SK-N-SH (cell line): ENCODE data around the gene PKP2. TPM values are rescaled to one million over a fixed set of nuclear protein-coding genes. Genes with fewer than 3 reads are reported as not detected.

Experiments used
- CTCF ChIA-PET: fragments of 300-600, 350-600 bp; formaldehyde crosslinking; extraction: SDS; loops from one replicate; lab custom pipeline; 2021; lab: Yijun Ruan, JAX
- POLR2A ChIA-PET: fragments of 350-600 bp; sonication (Branson Sonifier 250); formaldehyde crosslinking; extraction: SDS; loops from one replicate; lab custom pipeline; 2020; ENCODE audit warnings: antibody characterized with exemption, inconsistent platforms; lab: Yijun Ruan, JAX
- DNase-seq: peaks from one replicate; pipeline ENCODE4 v3.0.0; 2012
- H2AFZ ChIP-seq: fragments of 200-600 bp; sonication (generic); 2 replicates; pipeline ENCODE4 v1.8.1; 2016; ENCODE audit warnings: antibody characterized with exemption, mild to moderate bottlenecking, low read depth
- H3F3A ChIP-seq: fragments of 200-600 bp; sonication (generic); replicated peaks from 2 replicates; pipeline ENCODE3; 2016; ENCODE audit warnings: antibody characterized with exemption, mild to moderate bottlenecking; ENCODE audit not compliant: insufficient read depth
- H3K27ac ChIP-seq, 2 experiments: fragments of 200-500 bp in 1 of 2; fragments of 200-600 bp in 1 of 2; sonication (Bioruptor generic) in 1 of 2; sonication (generic), shearing (Covaris generic) in 1 of 2; 2 replicates each; pipeline versions ENCODE4 v1.5.1 to v1.6.1; 2014 to 2016; ENCODE audit warnings: low read depth in 2 of 2, inconsistent platforms in 1 of 2, low read length in 1 of 2, mild to moderate bottlenecking in 1 of 2, mixed read lengths in 1 of 2
- H3K27me3 ChIP-seq: fragments of 200-600 bp; sonication (generic), shearing (Covaris generic); 2 replicates; pipeline ENCODE4 v1.6.1; 2016; ENCODE audit warnings: mixed run types; ENCODE audit not compliant: insufficient read depth
- H3K36me3 ChIP-seq, 2 experiments: fragments of 200-500 bp in 1 of 2; fragments of 200-600 bp in 1 of 2; sonication (Bioruptor generic) in 1 of 2; sonication (generic) in 1 of 2; replicated peaks in 1 of 2; 2 replicates each; pipeline versions ENCODE3 to v1.5.1; 2014 to 2016; ENCODE audit warnings: low read length in 1 of 2, mild to moderate bottlenecking in 1 of 2; ENCODE audit not compliant: insufficient read depth in 2 of 2, control insufficient read depth in 1 of 2
- H3K4me1 ChIP-seq, 2 experiments: fragments of 200-500 bp in 1 of 2; fragments of 200-600 bp in 1 of 2; sonication (Bioruptor generic) in 1 of 2; sonication (generic), shearing (Covaris generic) in 1 of 2; 2 replicates each; pipeline versions ENCODE4 v1.5.1 to v1.6.1; 2014 to 2016; ENCODE audit warnings: low read depth in 1 of 2, low read length in 1 of 2, mixed run types in 1 of 2; ENCODE audit not compliant: insufficient read depth in 2 of 2, control insufficient read depth in 1 of 2
- H3K4me2 ChIP-seq: fragments of 200-600 bp; sonication (generic), shearing (Covaris generic); 2 replicates; pipeline ENCODE4 v1.6.1; 2017; ENCODE audit warnings: mixed run types
- H3K4me3 ChIP-seq, 2 experiments: fragments of 200-500 bp in 1 of 2; fragments of 200-600 bp in 1 of 2; sonication (Bioruptor generic) in 1 of 2; sonication (generic), shearing (Covaris generic) in 1 of 2; 2 replicates each; pipeline versions ENCODE4 v1.5.1 to v1.8.1; 2014 to 2016; ENCODE audit warnings: low read depth in 2 of 2, inconsistent platforms in 1 of 2, low read length in 1 of 2, mild to moderate bottlenecking in 1 of 2, mixed read lengths in 1 of 2, moderate library complexity in 1 of 2
- H3K79me2 ChIP-seq: fragments of 200-600 bp; sonication (generic); 2 replicates; pipeline ENCODE4 v1.8.1; 2017; ENCODE audit warnings: mild to moderate bottlenecking; ENCODE audit not compliant: insufficient read depth
- H3K9ac ChIP-seq: fragments of 200-600 bp; sonication (generic); 2 replicates; pipeline ENCODE4 v1.6.1; 2017; ENCODE audit warnings: mixed run types
- H3K9me2 ChIP-seq: fragments of 200-600 bp; sonication (generic); 2 replicates; pipeline ENCODE4 v1.6.1; 2017; ENCODE audit warnings: mixed run types
- H3K9me3 ChIP-seq: fragments of 200-600 bp; sonication (generic); 2 replicates; pipeline ENCODE4 v1.6.1; 2017; ENCODE audit warnings: mixed run types, mild to moderate bottlenecking, moderate library complexity
- H4K20me1 ChIP-seq: fragments of 200-600 bp; sonication (generic); 2 replicates; pipeline ENCODE4 v1.6.1; 2017; ENCODE audit warnings: mild to moderate bottlenecking, mixed run types; ENCODE audit not compliant: insufficient read depth
- CHD2 ChIP-seq: fragments of 150-350 bp; IDR thresholded peaks from 2 replicates; pipeline ENCODE4 v1.6.1; 2018; ENCODE audit warnings: low read length; ENCODE audit not compliant: partially characterized antibody
- ELF1 ChIP-seq: IDR thresholded peaks from 2 replicates; pipeline ENCODE4 v1.4.0; 2012
- EZH2phosphoT487 ChIP-seq: fragments of 200-600 bp; sonication (generic); IDR thresholded peaks from 2 replicates; pipeline ENCODE4 v1.6.1; 2017; ENCODE audit warnings: low read depth, mixed run types, mild to moderate bottlenecking, antibody characterized with exemption, moderate library complexity, borderline replicate concordance
- FOXM1 ChIP-seq: IDR thresholded peaks from 2 replicates; pipeline ENCODE4 v1.4.0; 2012; ENCODE audit warnings: low read depth, mild to moderate bottlenecking
- GABPA ChIP-seq: IDR thresholded peaks from 2 replicates; pipeline ENCODE4 v1.4.0; 2012; ENCODE audit warnings: low read depth, mild to moderate bottlenecking
- MEF2A ChIP-seq: IDR thresholded peaks from 2 replicates; pipeline ENCODE4 v1.4.0; 2012; ENCODE audit warnings: low read depth, borderline replicate concordance
- NRF1 ChIP-seq: IDR thresholded peaks from 2 replicates; pipeline ENCODE4 v1.6.1; 2012; ENCODE audit warnings: low read depth, mild to moderate bottlenecking, low read length
- SMC3 ChIP-seq: IDR thresholded peaks from 2 replicates; pipeline ENCODE4 v1.6.1; 2012; ENCODE audit warnings: low read depth, low read length, improper control_type of control experiment
- TCF12 ChIP-seq: IDR thresholded peaks from 2 replicates; pipeline ENCODE4 v1.4.0; 2012
- WGBS: methylation state at CpG from one replicate; pipeline ENCODE4 v1.1.6; 2017; ENCODE audit warnings: low lambda C conversion rate; 5-methylcytosine and 5-hydroxymethylcytosine counted together
- polyA plus RNA-seq, 3 experiments: library from polyadenylated mRNA; depleted of rRNA; stranded (reverse); fragments of >200 nt; gene quantifications; 2 replicates each; pipeline ENCODE4 v1.2.3, GENCODE V29; 2012
- TF ChIP-seq, protein P1 (sequence below): IDR thresholded peaks from 2 replicates; pipeline ENCODE4 v1.4.0; 2012; ENCODE audit warnings: low read depth, borderline replicate concordance

PKP2 gene
- polyA plus RNA-seq, 1 of the 3 experiments (the other 2 are of a cell fraction): 0.10 TPM

GRCh38 chr12:32811686-32812392 lies 84.7 kb downstream of the PKP2 start:
- 56% methylated on average over 7 of the region's 7 CpGs for WGBS
- no peaks in the 10 kb centered on the region for H3K36me3 ChIP-seq
- H3K9ac ChIP-seq: no peak overlapping the region
- no peaks in the 10 kb centered on the region for H3K79me2 ChIP-seq
- no peaks in the 10 kb centered on the region for H3K9me2 ChIP-seq
- no peaks in the 10 kb centered on the region for H3F3A ChIP-seq
- no peaks in the 10 kb centered on the region for H3K27me3 ChIP-seq
- no peaks in the 10 kb centered on the region; a peak in 1 of 4 replicates for H3K4me1 ChIP-seq
- H3K4me2 ChIP-seq: no peak overlapping the region
- no peaks in the 10 kb centered on the region for H4K20me1 ChIP-seq
- no peak overlapping the region for H3K27ac ChIP-seq
- CTCF ChIA-PET: no interaction called here
- TF ChIP-seq CHD2: no peak
- no peak for TF ChIP-seq MEF2A
- no peak for TF ChIP-seq ELF1
- TF ChIP-seq EZH2phosphoT487: no peak
- TF ChIP-seq TCF12: no peak
- TF ChIP-seq SMC3: no peak
- TF ChIP-seq GABPA: no peak
- TF ChIP-seq, all 33 proteins: peak for 0
- Histone ChIP-seq H2AFZ (no peak overlapping the region), H3K4me3 (no peak overlapping the region), H3K9me3 (no peaks in the 10 kb centered on the region)
- POLR2A ChIA-PET: no interaction called here
- no peak for DNase-seq

DNA sequence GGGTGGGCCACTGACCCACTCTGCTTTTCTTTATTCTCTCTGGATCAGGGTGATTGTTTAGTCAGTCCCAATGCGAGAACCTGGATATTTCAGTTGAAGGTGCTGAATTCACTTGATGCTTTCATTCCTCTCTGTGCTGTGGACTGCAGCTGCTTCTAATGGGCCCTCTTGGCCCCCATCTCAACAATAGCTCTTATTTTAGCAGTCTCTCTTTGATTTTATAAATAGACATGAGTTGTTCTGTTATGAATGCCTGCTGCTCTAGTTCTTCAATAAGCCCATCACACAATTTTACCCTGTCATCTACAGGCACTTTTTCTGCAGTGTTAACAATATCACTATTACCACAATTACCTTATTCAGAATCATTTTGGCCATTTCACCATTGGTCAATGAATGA lies 86.7 kb downstream of the PKP2 start:
- WGBS: 56% methylated on average over 1 of the region's 1 CpG
- no peak for TF ChIP-seq FOXM1
- TF ChIP-seq, protein P1, sequence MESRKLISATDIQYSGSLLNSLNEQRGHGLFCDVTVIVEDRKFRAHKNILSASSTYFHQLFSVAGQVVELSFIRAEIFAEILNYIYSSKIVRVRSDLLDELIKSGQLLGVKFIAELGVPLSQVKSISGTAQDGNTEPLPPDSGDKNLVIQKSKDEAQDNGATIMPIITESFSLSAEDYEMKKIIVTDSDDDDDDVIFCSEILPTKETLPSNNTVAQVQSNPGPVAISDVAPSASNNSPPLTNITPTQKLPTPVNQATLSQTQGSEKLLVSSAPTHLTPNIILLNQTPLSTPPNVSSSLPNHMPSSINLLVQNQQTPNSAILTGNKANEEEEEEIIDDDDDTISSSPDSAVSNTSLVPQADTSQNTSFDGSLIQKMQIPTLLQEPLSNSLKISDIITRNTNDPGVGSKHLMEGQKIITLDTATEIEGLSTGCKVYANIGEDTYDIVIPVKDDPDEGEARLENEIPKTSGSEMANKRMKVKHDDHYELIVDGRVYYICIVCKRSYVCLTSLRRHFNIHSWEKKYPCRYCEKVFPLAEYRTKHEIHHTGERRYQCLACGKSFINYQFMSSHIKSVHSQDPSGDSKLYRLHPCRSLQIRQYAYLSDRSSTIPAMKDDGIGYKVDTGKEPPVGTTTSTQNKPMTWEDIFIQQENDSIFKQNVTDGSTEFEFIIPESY: no peak
- Histone ChIP-seq H3K27me3 (no peaks in the 10 kb centered on the region), H3K4me1 (no peaks in the 10 kb centered on the region; a peak in 1 of 4 replicates), H3K9me2 (no peaks in the 10 kb centered on the region), H3K9ac (no peak overlapping the region), H2AFZ (no peak overlapping the region), H3K9me3 (no peaks in the 10 kb centered on the region), H3K79me2 (no peaks in the 10 kb centered on the region), H3K36me3 (no peaks in the 10 kb centered on the region), H4K20me1 (no peaks in the 10 kb centered on the region), H3K27ac (no peak overlapping the region), H3F3A (no peaks in the 10 kb centered on the region), H3K4me2 (no peak overlapping the region), H3K4me3 (no peak overlapping the region)
- ChIA-PET POLR2A (no interaction called here), CTCF (no interaction called here)
- no peak for DNase-seq

DNA sequence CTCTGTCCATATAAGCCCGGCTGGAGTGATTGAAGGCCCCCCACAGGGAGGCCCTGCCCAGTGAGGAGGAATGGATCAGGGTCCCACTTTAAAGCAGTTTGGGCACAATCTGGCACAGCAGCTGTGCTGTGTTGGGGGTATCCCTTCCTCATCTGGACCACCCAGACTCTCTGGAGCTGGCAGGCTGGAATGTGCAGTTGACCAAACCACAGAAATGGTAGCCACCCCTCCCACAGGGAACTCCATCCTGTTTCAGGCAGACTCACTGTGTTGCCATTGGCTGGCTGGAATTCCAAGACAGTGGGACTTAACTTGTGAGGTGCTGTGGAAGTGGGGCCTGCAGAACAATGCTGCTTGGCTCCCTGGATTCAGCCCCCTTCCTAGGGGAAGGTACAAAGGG lies 87.4 kb downstream of the PKP2 start:
- no peak overlapping the region for H3K4me2 ChIP-seq
- TF ChIP-seq NRF1: no peak
- TF ChIP-seq, all 33 proteins: peak for 0

More for the DNA sequence above, 87.4 kb downstream of the PKP2 start:
- H3K9me3 ChIP-seq: no peaks in the 10 kb centered on the region
- no peak overlapping the region for H3K9ac ChIP-seq
- H3K27me3 ChIP-seq: no peaks in the 10 kb centered on the region
- H3K4me3 ChIP-seq: no peak overlapping the region
- H4K20me1 ChIP-seq: no peaks in the 10 kb centered on the region
- ChIA-PET CTCF (no interaction called here), POLR2A (no interaction called here)
- H3K27ac ChIP-seq: no peak overlapping the region
- H3K9me2 ChIP-seq: no peaks in the 10 kb centered on the region
- 0% methylated on average over 1 of the region's 1 CpG for WGBS
- no peak for DNase-seq
- H3K4me1 ChIP-seq: no peaks in the 10 kb centered on the region; a peak in 1 of 4 replicates
- H3K36me3 ChIP-seq: no peaks in the 10 kb centered on the region
- H3F3A ChIP-seq: no peaks in the 10 kb centered on the region
- H2AFZ ChIP-seq: no peak overlapping the region
- no peaks in the 10 kb centered on the region for H3K79me2 ChIP-seq
